Activated CD4-positive, CD25-positive, alpha-beta regulatory T cell (primary cell): ENCODE data around the gene FRMPD4.

Experiments
- DNase-seq, 4 experiments: peaks; one replicate each; lab custom pipeline; 2025; lab: John Stamatoyannopoulos, UW

The FRMPD4 gene

GRCh38 chrX:12367254-12367653, 229.0 kb downstream of the FRMPD4 start:
- no peak for DNase-seq

- no peak for DNase-seq
Observed at GRCh38 chrX:12370497-12370986, 232.3 kb downstream of the FRMPD4 start.

GRCh38 chrX:12372111-12372510, 233.8 kb downstream of the FRMPD4 start:
- no peak for DNase-seq

- no peak for DNase-seq
Observed at GRCh38 chrX:12374286-12374685, 236.0 kb downstream of the FRMPD4 start.

- no peak for DNase-seq
Observed at GRCh38 chrX:12378253-12378652, 240.0 kb downstream of the FRMPD4 start.

GRCh38 chrX:12378706-12379105, 240.4 kb downstream of the FRMPD4 start:
- DNase-seq = no peak

GRCh38 chrX:12379671-12380070, 241.4 kb downstream of the FRMPD4 start:
- no peak for DNase-seq

- no peak for DNase-seq
Observed at GRCh38 chrX:12383196-12383595, 244.9 kb downstream of the FRMPD4 start.

GRCh38 chrX:12390301-12390700, 252.0 kb downstream of the FRMPD4 start:
- DNase-seq = no peak

- no peak for DNase-seq
Observed at GRCh38 chrX:12396584-12396983, 258.3 kb downstream of the FRMPD4 start.

- DNase-seq = no peak
Observed at GRCh38 chrX:12400218-12400617, 261.9 kb downstream of the FRMPD4 start.

GRCh38 chrX:12401252-12401651, 263.0 kb downstream of the FRMPD4 start:
- DNase-seq = no peak

- DNase-seq = no peak
Observed at GRCh38 chrX:12403474-12404082, 265.3 kb downstream of the FRMPD4 start.

GRCh38 chrX:12405306-12405705, 267.0 kb downstream of the FRMPD4 start:
- DNase-seq = no peak

- no peak for DNase-seq
Observed at GRCh38 chrX:12410523-12410922, 272.2 kb downstream of the FRMPD4 start.

GRCh38 chrX:12411831-12412230, 273.6 kb downstream of the FRMPD4 start:
- no peak for DNase-seq

- no peak for DNase-seq
Observed at GRCh38 chrX:12412561-12412960, 274.3 kb downstream of the FRMPD4 start.

- DNase-seq = no peak
Observed at GRCh38 chrX:12419591-12419990, 281.3 kb downstream of the FRMPD4 start.

- DNase-seq = no peak
Observed at GRCh38 chrX:12421918-12422317, 283.6 kb downstream of the FRMPD4 start.

- DNase-seq = no peak
Observed at GRCh38 chrX:12423346-12423745, 285.1 kb downstream of the FRMPD4 start.

GRCh38 chrX:12425496-12425895, 287.2 kb downstream of the FRMPD4 start:
- DNase-seq = no peak

- DNase-seq = no peak
Observed at GRCh38 chrX:12426420-12426819, 288.1 kb downstream of the FRMPD4 start.

GRCh38 chrX:12434493-12434892, 296.2 kb downstream of the FRMPD4 start:
- DNase-seq = no peak

GRCh38 chrX:12439416-12439815, 301.1 kb downstream of the FRMPD4 start:
- no peak for DNase-seq
